MG63 (cell line): Measurements from ENCODE around the gene LRMDA. TPM values are rescaled to one million over a fixed set of nuclear protein-coding genes. Genes with fewer than 3 reads are reported as not detected.

Experiments used
- DNase-seq: peaks from one replicate; pipeline ENCODE4 v3.0.0-alpha.2; 2020
- H3K27me3 ChIP-seq: fragments of 250-450 bp; sonication (Bioruptor Pico); 2 replicates; pipeline ENCODE4 v1.5.1; 2020; ENCODE audit warnings: mild to moderate bottlenecking, moderate library complexity
- H3K36me3 ChIP-seq: fragments of 250-450 bp; sonication (Bioruptor Pico); 2 replicates; pipeline ENCODE4 v1.5.1; 2020; ENCODE audit warnings: mild to moderate bottlenecking, moderate library complexity
- H3K4me3 ChIP-seq: fragments of 250-450 bp; sonication (Bioruptor Pico); 2 replicates; pipeline ENCODE4 v1.5.1; 2020; ENCODE audit warnings: mild to moderate bottlenecking, moderate library complexity
- H3K9me3 ChIP-seq: fragments of 250-450 bp; sonication (Bioruptor Pico); 2 replicates; pipeline ENCODE4 v1.5.1; 2020; ENCODE audit warnings: mild to moderate bottlenecking, moderate library complexity
- total RNA-seq: library from RNA; depleted of rRNA; stranded (reverse); fragments of >200 nt; shearing (Covaris generic); gene quantifications from 2 replicates; pipeline ENCODE4 v1.2.3, GENCODE V29; 2014; ENCODE audit warnings: low replicate concordance; rRNA removed

Gene LRMDA
- total RNA-seq = 1.3 TPM in 1 of 2 replicates, not detected in the other

- H3K36me3 ChIP-seq = no peaks in the 10 kb centered on the region
- H3K4me3 ChIP-seq = peak within 1 kb of the TSS; percentile 52
- H3K27me3 ChIP-seq = no peaks in the 10 kb centered on the region
- peak; percentile 45 for DNase-seq
- no peaks in the 10 kb centered on the region for H3K9me3 ChIP-seq
These were observed at the start of gene LRMDA for GRCh38 chr10:75431180-75432111. Gene LRMDA, plus strand, starts transcription at chr10:75431624.

DNA sequence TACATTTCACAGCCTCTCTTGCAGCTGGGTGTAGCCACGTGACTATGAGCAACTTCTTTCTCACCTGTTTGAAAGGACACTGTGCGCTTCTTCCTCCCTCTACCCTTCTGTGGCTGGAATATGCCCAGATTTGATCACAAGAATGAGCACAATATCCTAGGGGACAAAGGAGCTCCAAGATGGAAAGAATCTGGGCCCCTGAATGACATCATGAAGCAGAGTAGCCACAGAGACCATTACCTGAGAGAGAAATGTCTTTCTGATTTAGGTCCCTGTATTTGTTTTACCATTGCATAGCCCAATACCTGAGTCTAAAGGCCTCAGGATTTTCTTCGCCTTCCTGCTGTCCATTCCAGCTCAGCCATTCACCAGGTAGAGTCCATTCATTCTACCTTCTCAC lies 45.3 kb upstream of the LRMDA start:
- DNase-seq = no peak
- Histone ChIP-seq H3K9me3 (no peaks in the 10 kb centered on the region), H3K27me3 (no peaks in the 10 kb centered on the region), H3K36me3 (no peaks in the 10 kb centered on the region), H3K4me3 (no peak overlapping the region)

GRCh38 chr10:75388082-75388481 lies 43.3 kb upstream of the LRMDA start:
- Histone ChIP-seq H3K4me3 (no peak overlapping the region), H3K27me3 (no peaks in the 10 kb centered on the region), H3K36me3 (no peaks in the 10 kb centered on the region), H3K9me3 (no peaks in the 10 kb centered on the region)
- DNase-seq = no peak

DNA sequence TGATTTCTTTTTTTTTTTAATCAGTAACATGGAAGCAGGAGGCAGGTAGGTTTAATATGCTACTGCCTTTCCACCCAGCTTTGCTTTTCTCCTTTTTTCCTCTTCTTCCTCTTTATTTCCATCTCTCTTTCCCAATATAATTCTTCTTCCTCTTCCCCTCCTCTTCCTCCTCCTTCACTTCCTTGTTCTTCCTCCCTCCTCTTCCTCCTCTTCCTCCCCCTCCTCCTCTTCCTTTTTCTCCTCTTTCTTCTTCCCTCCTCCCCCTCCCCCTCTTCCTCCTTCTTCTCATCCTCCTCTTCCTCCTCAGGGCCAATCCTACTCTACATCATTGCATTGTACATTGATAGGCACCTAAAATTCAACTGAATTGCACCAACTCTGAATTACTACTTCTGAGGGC lies 41.2 kb upstream of the LRMDA start:
- Histone ChIP-seq H3K9me3 (no peaks in the 10 kb centered on the region), H3K36me3 (no peaks in the 10 kb centered on the region), H3K27me3 (no peaks in the 10 kb centered on the region), H3K4me3 (no peak overlapping the region)
- DNase-seq = no peak

DNA sequence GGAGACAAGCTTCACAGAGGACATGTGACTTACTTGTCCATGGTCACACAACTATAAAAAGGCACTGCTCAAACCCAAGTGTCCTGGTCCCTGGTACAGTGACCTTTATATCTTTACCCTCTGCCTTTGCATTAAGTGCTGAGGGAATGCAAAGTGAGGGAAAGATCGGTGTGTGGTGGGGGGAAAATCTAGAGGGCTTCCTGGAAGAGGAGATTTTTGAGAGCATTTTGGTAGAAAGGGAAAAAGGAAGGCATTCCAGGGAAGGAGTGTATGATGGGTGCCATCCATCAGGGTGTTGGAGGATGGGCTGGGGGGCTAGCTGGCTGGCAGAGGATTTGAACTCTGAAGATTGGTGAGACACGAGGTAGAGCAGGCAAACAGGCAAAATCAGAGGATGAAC lies 39.2 kb upstream of the LRMDA start:
- no peak overlapping the region for H3K4me3 ChIP-seq
- DNase-seq = no peak
- no peaks in the 10 kb centered on the region for H3K9me3 ChIP-seq
- peaks cover 5% of the 10 kb centered on the region for H3K36me3 ChIP-seq
- no peaks in the 10 kb centered on the region for H3K27me3 ChIP-seq

DNA sequence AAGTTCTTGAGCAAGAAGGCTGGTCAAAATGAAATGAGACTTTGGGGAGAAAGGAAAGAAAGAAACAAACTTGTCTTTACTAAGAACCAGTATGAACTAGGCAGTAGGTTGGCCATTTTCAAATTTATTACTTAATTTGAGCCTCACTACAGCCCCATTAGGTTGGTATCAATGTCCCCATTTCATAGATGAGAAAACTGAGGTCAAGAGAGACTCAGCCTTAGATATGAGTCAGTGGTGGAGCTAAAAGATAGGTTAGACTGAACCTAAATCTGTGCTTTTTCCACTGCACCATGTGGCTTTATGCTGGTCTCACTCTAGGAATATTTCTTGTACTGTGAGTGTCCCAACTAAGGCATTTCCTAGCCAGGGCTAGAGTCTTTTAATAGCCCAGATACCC lies 38.7 kb upstream of the LRMDA start:
- no peaks in the 10 kb centered on the region for H3K9me3 ChIP-seq
- DNase-seq = no peak
- peaks cover 8% of the 10 kb centered on the region for H3K36me3 ChIP-seq

DNA sequence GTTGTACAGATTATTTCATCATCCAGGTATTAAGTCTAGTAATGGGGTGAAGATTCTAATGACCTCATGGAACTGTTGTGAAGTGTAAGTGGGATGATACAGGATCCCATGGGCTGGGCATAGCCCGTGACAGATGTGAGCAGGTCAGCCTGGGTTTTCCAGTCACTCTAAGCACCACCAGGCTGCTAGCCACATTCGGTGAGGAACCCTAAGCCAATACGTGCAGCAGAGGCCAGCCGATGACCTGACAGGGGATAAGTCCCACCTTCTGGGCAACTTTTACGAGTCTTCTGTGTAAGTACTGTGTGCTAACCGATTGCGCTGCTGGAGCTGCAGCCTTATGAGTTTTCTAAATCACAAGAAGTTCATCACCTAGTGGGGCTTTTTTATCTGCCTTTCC lies 37.2 kb upstream of the LRMDA start:
- no peak for DNase-seq
- peaks cover 21% of the 10 kb centered on the region for H3K36me3 ChIP-seq
- no peaks in the 10 kb centered on the region for H3K27me3 ChIP-seq
- no peak overlapping the region for H3K4me3 ChIP-seq
- H3K9me3 ChIP-seq = no peaks in the 10 kb centered on the region

More for the DNA sequence above, 38.7 kb upstream of the LRMDA start:
- Histone ChIP-seq H3K4me3 (no peak overlapping the region), H3K27me3 (no peaks in the 10 kb centered on the region)

DNA sequence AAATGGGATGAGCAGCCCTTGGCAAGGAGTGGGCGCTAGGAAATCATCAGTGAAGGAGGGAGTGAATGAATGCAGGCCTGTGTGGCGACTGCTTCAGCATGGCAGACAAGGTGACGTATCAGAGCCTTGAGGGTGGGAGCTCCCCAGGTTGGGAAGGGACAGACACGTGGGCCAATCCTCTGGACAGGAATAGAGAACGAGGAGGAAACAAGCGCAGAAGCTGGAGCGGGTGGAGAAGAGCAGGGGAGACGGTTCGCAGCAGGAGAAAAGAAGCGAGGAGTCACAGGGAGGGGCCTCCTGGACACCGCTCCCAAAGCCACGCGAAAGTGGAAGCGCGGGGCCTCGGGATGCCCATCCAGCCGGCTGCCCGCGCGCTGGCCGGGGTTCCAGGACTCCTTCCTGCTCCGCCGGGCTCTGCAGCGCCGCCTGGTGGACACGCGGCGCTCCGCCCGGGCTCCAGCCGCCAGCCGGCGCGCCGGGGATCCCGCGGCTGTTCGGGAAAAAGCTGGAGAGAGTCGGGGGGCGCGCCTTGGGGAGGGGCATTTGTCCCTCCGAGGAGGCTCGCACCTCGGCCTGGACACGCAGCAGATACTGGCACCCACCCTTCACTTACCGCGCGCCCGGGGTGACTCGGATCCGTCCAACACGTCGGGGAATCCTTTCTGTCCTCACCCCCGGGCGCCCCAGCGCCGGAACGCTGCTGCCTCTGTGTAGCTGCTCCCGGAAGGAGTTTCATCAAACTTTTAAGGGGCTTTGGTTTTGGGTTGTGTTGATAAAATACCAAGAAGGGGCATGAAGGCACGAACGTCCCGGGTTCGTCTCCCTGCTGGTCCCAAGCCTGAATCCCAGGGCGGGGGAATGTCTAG lies 36.1 kb upstream of the LRMDA start:
- DNase-seq = no peak

GRCh38 chr10:75395932-75396630 lies 35.3 kb upstream of the LRMDA start:
- no peaks in the 10 kb centered on the region for H3K27me3 ChIP-seq
- no peaks in the 10 kb centered on the region for H3K9me3 ChIP-seq
- H3K36me3 ChIP-seq = peaks cover 26% of the 10 kb centered on the region
- no peak for DNase-seq
- no peak overlapping the region for H3K4me3 ChIP-seq

More for the DNA sequence above, 36.1 kb upstream of the LRMDA start:
- Histone ChIP-seq H3K36me3 (peaks cover 26% of the 10 kb centered on the region), H3K27me3 (no peaks in the 10 kb centered on the region), H3K9me3 (no peaks in the 10 kb centered on the region), H3K4me3 (no peak overlapping the region)

DNA sequence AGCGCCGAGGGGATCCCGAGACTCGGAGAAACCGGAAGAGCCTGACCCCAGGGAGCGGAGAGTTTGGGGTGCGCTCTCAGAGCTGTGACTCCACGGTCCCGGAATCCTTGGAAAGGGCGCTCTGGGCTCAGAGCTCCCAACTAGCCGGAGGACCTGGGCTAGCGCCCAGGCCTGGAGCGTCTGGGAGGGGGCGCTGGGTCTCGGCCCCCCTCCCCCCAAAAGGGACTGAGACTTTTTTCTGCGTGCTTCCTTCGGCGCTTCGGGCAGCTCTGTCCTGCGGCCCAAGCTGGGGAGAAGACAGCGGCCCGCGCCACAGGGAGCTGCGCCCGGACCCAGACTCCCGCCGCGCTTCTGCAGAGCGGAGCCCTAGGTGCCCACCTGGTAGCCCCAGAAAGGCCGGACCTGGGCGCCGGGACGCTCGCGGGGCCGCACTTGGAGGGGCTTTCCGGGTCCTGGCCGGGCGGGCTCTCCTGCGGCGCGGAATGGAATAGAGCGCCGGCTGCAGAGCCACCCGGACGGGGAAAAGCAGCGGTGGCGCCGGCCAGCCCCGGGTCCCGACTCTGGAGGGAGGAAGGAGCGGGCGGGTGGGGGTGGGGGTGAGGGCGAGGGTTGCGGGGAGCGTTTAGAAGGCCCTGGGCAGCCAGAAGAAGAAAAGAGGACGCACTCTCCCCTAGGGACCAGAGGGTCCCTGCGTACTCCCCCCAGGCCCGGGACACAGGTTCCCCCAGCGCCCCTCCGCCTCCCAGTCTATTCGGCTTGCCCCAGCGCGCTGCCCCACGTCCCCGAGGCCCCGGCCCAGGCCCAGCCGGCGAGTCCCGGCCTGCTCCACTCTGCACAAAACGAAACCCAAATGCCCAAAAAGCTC lies 34.6 kb upstream of the LRMDA start:
- no peak for DNase-seq
- Histone ChIP-seq H3K36me3 (peaks cover 26% of the 10 kb centered on the region), H3K9me3 (no peaks in the 10 kb centered on the region), H3K4me3 (no peak overlapping the region), H3K27me3 (no peaks in the 10 kb centered on the region)

DNA sequence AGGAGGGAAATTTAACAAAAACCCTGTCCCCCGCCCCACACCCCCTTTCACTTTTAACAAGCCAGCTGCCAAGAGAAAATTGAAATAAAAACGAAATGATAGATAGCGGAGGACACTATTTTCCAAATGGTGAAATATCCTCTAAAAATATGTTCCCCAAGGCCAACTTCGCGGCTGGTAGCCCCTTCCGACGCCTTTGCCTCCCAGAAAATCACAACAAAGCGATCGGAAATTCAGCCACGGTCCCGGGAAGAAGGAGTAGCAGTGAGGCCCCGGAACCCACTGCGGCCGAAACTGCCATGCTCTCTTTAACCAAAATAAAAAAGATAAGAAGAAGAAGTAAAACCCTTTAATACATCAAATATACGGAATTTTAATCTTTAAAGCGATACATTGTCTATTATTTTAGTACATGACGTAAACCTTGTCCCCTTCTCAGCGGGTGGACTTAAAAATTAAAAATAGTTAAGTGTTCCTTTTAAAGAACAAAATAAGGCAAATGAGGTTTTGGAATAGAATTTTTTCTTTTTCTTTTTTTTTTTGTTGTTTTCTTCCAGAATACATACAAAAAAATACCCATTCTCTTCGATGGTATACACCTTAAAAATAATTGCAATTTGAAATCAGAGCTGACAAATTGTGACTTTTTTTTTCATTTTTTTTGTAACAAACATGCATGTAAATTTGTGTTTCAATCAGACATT lies 33.8 kb upstream of the LRMDA start:
- Histone ChIP-seq H3K36me3 (peaks cover 26% of the 10 kb centered on the region), H3K4me3 (peak overlapping the region; percentile 66)
- DNase-seq = no peak

DNA sequence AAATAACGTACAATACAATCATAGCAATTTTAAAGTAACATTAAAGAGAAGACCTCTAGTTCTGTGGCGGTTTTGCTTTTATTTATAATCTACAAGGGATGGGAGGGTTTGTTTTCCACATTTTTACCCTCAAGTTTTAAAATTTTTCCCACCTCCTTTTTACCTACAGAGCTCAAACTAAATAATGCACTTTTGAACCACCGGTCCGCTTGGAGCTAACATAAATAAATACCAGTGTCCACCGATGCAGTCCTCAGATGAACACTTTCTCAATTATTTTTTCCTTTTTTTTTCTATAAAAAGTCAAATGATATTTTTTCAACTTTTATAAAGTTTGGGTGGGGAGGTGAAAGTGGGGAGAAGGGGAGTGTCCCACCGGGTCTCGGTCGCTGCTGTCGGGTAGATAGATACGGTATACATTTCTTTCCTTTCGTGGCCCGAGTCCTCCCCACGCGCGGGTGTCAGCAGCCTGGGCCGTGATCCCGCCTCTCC lies 33.2 kb upstream of the LRMDA start:
- Histone ChIP-seq H3K27me3 (no peaks in the 10 kb centered on the region), H3K36me3 (peaks cover 26% of the 10 kb centered on the region), H3K9me3 (no peaks in the 10 kb centered on the region), H3K4me3 (peak overlapping the region; percentile 66)
- DNase-seq = no peak

More for the DNA sequence above, 33.8 kb upstream of the LRMDA start:
- H3K9me3 ChIP-seq = no peaks in the 10 kb centered on the region
- H3K27me3 ChIP-seq = no peaks in the 10 kb centered on the region

DNA sequence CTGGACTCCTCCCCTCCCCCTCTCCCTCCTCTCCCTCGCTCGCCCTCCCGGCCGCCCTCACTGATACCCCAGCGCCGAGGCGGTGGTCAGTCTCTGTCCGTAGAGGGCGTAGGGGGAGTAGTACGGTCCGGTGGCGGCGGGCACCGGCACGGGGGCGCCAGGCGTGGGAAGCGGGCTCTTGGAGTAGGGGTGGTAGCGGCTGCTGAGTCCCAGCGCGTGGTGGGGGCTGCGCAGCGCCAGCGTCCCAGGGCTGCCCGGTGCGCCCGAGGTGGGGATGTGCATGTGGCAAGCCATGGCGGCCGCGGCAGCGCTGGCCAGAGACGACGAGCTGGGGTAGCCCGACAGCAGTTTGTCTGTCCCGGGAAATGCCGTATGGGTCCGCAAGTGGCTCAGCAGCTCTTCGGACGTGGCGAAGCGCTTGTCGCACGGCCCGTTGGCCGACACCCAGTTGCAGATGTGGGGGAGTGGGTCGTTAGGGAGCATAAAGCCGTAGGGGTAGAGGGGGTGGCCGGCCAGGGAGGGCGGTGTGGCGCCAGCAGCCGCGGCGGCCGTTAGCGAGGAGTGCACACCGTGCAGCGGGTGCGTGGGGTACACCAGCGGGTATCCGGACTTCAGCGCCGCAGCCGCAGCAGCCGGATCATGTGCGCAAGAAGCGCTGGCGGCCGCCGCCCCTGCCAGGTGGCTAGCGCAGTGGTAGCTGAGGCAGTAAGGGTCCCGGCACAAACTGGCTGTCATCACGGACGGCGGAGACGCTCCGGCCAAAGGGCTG lies 32.5 kb upstream of the LRMDA start:
- Histone ChIP-seq H3K9me3 (no peaks in the 10 kb centered on the region), H3K27me3 (no peaks in the 10 kb centered on the region), H3K4me3 (peak overlapping the region; percentile 66), H3K36me3 (peaks cover 26% of the 10 kb centered on the region)
- DNase-seq = peak; percentile 61

- Histone ChIP-seq H3K27me3 (no peaks in the 10 kb centered on the region), H3K9me3 (no peaks in the 10 kb centered on the region), H3K36me3 (peaks cover 26% of the 10 kb centered on the region), H3K4me3 (peak overlapping the region; percentile 66)
- DNase-seq = peak; percentile 78
These were observed 31.8 kb upstream of the LRMDA start for GRCh38 chr10:75399461-75400162.
